HCEC 1CT (cell line): ENCODE results near the gene PARVA.
A peak's percentile ranks its signal among the peaks of the same experiment; 100 is the strongest.

Source experiments
- DNase-seq: peaks from one replicate; pipeline ENCODE4 v3.0.0-alpha.2; 2017

The PARVA gene

DNA sequence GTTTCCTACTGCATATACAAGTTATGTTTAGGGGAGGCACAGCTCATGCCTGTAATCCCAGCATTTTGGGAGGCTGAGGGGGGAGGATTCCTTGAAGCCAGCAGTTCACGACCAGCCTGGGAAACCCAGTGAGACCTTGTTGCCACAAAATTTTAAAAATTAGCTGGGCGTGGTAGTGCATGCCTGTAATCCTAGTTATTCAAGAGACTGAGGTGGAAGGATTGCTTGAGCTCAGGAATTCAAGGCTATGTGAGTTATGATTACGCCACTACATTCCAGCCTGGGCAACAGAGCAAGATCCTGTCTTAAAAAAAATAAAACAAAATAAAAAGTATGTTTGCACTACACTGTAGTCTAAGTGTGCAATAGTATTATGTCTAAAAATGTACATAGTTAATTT, 188.0 kb downstream of the PARVA start:
- no peak for DNase-seq

DNA sequence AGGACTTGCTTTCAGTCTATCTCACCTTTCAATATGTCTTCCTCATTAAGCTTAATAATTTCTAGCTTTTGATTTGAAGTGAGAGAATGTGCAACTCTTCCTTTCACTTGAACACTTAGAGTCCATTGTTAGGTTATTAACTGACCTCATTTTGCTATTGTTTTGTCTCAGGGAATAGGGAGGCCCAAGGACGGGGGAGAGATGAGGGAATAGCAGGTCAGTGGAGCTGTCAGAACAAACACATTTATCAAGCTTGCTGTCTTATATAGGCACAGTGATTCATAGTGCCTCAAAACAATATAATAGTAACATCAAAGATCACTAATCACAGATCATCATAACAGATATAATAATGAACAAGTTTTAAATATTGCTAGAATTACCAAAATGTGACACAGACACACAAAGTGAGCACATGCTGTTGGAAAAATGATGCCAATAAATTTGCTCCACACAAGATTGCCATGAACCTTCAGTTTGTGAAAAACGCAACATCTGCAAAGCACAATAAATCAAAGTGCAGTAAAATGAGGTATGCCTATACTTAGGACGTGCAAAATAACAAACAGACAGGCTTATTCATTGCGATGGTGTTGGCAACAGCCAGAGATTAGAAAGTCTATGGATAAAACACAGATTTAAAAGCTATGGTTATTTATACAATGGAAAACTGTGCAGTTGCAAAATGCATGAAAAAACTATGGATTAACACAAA, 190.5 kb downstream of the PARVA start:
- DNase-seq: no peak

DNA sequence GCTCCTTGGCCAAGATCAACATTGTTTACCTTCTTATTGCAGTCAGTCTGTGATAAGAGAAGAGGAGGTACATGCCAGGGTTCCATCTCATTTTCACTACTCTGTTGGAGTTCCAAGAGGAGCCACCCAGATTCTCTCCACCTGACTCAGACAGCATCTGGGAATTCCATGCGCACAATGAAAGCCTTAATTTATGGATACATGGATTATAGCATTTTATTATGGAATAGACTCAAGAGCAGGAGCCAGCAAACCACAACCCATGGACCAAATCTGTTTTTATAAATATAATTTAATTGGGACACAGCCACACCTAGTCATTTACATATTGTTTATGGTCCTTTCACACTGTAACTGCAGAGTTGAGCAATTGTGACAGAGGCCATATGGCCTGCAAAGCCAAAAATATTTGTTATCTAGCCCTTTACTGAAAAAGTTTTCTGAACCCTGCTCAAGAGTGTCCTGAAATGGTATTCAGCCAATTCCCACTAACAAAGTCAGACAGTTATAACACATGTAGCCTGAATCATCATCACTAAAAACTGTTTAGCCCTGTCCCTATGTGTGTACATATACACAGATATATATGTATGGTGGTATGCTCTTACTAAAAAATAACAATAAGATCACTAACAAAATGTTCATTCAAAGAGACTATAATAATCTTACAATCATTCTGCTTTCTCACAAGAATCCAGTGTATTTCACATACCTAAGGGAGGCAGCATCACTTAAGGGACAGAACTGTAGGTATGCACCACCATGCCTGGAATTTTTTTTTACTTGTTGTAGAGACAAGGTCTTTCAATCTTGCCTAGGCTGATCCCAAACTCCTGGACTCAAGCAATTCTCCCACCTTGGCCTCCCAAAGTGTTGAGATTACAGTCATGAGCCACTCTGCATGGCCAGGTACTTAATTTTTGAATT, 192.4 kb downstream of the PARVA start:
- peak; percentile 21 for DNase-seq

DNA sequence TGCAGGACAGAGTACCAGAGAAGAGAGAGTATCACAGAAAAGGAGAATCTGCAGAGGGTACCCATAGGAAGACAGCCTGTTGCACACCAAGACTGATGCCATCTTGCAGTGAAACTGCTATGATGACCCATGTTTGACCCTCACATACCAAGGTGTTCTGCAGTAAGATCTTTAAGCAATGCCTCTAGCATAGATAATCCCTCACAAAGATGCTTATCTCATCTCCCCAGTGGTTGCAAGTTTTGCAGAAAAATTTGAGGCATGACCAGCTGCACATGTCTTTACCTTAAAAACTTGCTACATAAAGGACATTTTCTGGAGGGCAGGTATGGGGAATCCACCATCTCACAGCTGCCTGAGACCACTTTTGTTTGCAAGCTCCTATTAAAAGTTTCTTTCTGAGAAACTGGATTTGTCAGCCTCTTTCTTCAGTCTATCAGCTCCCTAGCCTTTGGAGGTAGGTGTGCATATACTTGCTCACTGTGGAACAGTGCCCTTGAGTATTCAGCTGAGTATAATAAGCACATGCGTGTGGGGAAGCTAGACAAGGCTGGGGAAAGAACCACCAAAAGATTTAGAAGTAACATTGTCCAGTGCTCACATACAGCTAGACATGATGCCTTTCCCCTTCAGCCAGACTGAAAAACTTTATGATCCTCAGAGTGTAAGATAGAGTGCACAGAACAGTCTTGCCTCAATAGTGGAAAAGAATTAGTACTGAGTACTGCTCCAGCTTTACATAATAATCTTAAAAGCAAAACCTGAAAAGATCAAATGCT, 196.5 kb downstream of the PARVA start:
- no peak for DNase-seq

DNA sequence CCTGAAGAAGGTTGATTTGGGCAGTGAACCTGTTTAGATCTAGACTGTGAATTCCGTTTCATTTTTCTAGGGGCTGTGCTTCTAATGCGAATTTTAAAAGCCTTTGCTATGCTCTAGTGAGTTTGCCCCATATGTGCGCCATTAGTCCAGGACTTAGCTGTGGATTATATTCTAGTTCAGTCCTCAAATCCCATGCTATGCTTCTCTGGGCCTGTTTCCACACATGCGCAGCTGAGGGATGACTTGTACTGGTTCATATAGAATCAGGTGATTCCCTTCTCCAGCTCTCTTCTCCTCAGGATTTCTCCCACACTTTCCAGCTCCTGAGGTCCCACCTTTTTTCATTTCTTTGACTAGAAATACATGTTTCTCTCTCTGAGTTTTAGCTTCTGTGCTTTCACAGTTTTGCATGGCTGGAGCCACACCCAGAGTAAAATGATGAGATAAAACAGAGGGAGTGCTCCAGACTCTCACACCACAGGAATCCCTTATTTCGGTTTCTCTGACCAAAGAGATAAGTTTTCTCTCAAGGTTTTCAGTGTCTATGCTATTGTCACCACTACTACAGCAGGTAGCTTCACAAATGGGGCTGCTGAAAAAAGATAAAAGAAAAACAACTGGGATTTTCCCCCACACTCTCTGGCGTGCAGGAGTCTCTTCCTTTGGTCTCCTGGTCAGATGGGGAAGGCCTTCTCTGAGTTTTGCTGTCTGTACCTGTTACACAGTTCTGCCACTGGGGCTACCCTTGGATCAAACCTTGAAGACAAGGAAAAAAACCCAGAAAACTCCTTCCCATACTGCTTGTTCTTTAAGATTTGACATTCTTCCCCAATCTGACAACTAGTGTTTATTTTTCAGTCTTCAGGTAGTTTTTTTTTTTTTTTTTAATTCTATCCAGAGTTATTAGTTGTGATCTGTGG, 200.6 kb downstream of the PARVA start:
- peak; percentile 11 for DNase-seq

DNA sequence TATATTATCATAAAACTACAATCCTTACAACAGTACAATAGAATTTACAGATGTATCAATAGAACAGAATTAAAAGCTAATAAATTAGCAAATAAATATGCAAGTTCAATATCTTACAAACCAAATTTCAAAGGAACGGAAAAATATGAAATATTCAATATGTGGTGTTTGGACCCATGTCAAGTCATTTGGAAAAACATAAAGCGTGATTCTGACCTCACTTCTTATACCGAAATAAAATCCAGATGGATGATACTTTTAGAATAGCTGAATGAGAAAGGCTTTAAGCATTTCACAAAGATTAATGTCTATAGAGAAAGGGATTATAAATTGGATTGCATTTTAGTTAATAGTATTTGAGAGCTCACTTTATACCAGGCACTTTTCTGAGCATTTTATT, 204.0 kb downstream of the PARVA start:
- DNase-seq: no peak

DNA sequence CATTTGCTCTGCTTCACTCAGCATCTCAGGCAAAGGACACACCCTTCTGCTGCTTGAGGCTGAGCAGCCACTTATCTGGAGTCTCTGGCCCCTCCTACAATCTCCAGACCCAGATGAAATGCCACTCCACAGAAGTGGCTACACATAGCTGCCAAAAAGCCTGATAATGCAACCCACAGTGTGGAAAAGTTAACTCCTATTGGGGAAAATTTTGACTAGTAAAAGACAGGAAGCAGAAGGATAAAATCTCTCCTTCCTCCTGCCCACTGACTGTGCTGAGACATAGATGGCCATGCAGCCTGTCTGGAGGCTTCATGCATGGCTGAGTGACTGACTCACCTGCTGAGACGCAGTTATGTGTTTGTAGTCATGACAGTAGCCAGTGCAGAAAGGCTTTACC, 204.6 kb downstream of the PARVA start:
- peak; percentile 51 for DNase-seq
